ENCODE measurements around the gene CEP170.

CEP170 gene

GRCh38 chr1:243286409-243287122 is 31.5 kb upstream of the CEP170 start:
- H3K27me3 ChIP-seq (ENCODE audit: control insufficient read depth, insufficient read depth, low read length): no peaks in the 10 kb centered on the region
- no peak overlapping the region for H3K4me3 ChIP-seq (ENCODE audit: low read length)
- DNase-seq (ENCODE audit: low read depth, low spot score): no peak
- no CpG with 5 or more reads among the region's 8 CpGs for WGBS (ENCODE audit: insufficient coverage, insufficient read length)
- peaks cover 2% of the 10 kb centered on the region for H3K4me1 ChIP-seq (ENCODE audit: control insufficient read depth, insufficient read depth, low read length)
- no peak overlapping the region for H3K27ac ChIP-seq (ENCODE audit: low read length)
- H3K9me3 ChIP-seq (ENCODE audit: control insufficient read depth, insufficient read depth, low read length): no peaks in the 10 kb centered on the region
- H3K36me3 ChIP-seq (ENCODE audit: control insufficient read depth, insufficient read depth, low read length): no peaks in the 10 kb centered on the region

GRCh38 chr1:243281672-243282071 is 26.6 kb upstream of the CEP170 start:
- WGBS (ENCODE audit: insufficient coverage, insufficient read length): no CpG with 5 or more reads among the region's 5 CpGs
- DNase-seq (ENCODE audit: low read depth, low spot score): no peak
- no peak overlapping the region for H3K4me3 ChIP-seq (ENCODE audit: low read length)
- no peaks in the 10 kb centered on the region for H3K27me3 ChIP-seq (ENCODE audit: control insufficient read depth, insufficient read depth, low read length)
- peaks cover 2% of the 10 kb centered on the region for H3K4me1 ChIP-seq (ENCODE audit: control insufficient read depth, insufficient read depth, low read length)
- H3K9me3 ChIP-seq (ENCODE audit: control insufficient read depth, insufficient read depth, low read length): no peaks in the 10 kb centered on the region
- no peak overlapping the region for H3K27ac ChIP-seq (ENCODE audit: low read length)
- H3K36me3 ChIP-seq (ENCODE audit: control insufficient read depth, insufficient read depth, low read length): no peaks in the 10 kb centered on the region

GRCh38 chr1:243280571-243281129 is 25.6 kb upstream of the CEP170 start:
- WGBS (ENCODE audit: insufficient coverage, insufficient read length): no CpG with 5 or more reads among the region's 3 CpGs
- H3K36me3 ChIP-seq (ENCODE audit: control insufficient read depth, insufficient read depth, low read length): no peaks in the 10 kb centered on the region

DNA sequence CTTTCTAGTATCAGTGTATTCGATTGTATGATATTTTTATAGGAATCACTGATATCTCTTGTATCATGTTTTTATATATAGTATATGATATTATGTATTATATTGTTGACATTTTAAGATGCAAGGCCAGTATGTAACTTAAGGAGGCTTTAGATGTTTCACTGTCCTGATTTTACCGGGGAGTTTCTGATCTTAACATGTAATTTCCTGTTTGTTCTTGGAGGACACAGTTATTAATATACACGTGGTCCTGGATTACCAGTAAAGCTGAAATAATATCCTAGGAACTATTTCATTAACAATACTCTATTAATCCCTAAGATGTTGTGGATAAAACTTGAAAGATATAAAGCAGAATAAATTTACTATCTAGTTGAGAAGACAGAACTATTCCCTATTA is 20.2 kb upstream of the CEP170 start:
- no CpG with 5 or more reads among the region's 3 CpGs for WGBS (ENCODE audit: insufficient coverage, insufficient read length)
- Histone ChIP-seq H3K4me3 (ENCODE audit: low read length) (no peak overlapping the region), H3K27me3 (ENCODE audit: control insufficient read depth, insufficient read depth, low read length) (no peaks in the 10 kb centered on the region), H3K4me1 (ENCODE audit: control insufficient read depth, insufficient read depth, low read length) (no peaks in the 10 kb centered on the region), H3K36me3 (ENCODE audit: control insufficient read depth, insufficient read depth, low read length) (no peaks in the 10 kb centered on the region), H3K9me3 (ENCODE audit: control insufficient read depth, insufficient read depth, low read length) (no peaks in the 10 kb centered on the region), H3K27ac (ENCODE audit: low read length) (no peak overlapping the region)
- DNase-seq (ENCODE audit: low read depth, low spot score): no peak

More at GRCh38 chr1:243280571-243281129, 25.6 kb upstream of the CEP170 start:
- H3K4me3 ChIP-seq (ENCODE audit: low read length): no peak overlapping the region
- H3K27me3 ChIP-seq (ENCODE audit: control insufficient read depth, insufficient read depth, low read length): no peaks in the 10 kb centered on the region
- no peak overlapping the region for H3K27ac ChIP-seq (ENCODE audit: low read length)
- peaks cover 2% of the 10 kb centered on the region for H3K4me1 ChIP-seq (ENCODE audit: control insufficient read depth, insufficient read depth, low read length)
- DNase-seq (ENCODE audit: low read depth, low spot score): no peak
- no peaks in the 10 kb centered on the region for H3K9me3 ChIP-seq (ENCODE audit: control insufficient read depth, insufficient read depth, low read length)

DNA sequence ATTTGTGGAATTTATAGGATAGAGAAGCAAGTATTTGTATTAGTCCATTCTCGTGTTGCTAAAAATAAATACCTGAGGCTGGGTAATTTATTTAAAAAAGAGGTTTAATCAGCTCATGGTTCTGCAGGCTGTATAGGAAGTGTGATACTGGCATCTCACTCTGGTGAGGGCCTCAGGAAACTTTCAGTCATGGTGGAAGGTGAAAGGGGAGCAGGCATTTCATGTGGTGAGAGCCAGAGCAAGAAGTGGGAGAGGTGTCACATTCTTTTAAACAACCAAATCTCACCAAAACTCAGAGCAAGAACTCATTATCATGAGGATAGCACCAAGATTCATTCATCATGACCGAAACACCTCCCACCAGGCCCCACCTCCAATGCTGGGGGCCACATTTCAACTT is 18.9 kb upstream of the CEP170 start:
- H3K27me3 ChIP-seq (ENCODE audit: control insufficient read depth, insufficient read depth, low read length): no peaks in the 10 kb centered on the region
- H3K36me3 ChIP-seq (ENCODE audit: control insufficient read depth, insufficient read depth, low read length): no peaks in the 10 kb centered on the region
- no peak overlapping the region for H3K27ac ChIP-seq (ENCODE audit: low read length)
- no peaks in the 10 kb centered on the region for H3K9me3 ChIP-seq (ENCODE audit: control insufficient read depth, insufficient read depth, low read length)
- H3K4me1 ChIP-seq (ENCODE audit: control insufficient read depth, insufficient read depth, low read length): 0 out of 2 replicates have a peak, but pooled peaks cover 2% of the 10 kb centered on the region
- no peak overlapping the region for H3K4me3 ChIP-seq (ENCODE audit: low read length)
- no CpG with 5 or more reads among the region's 2 CpGs for WGBS (ENCODE audit: insufficient coverage, insufficient read length)
- no peak for DNase-seq (ENCODE audit: low read depth, low spot score)

GRCh38 chr1:243273506-243273905 is 18.4 kb upstream of the CEP170 start:
- WGBS (ENCODE audit: insufficient coverage, insufficient read length): no CpG with 5 or more reads among the region's 3 CpGs
- no peaks in the 10 kb centered on the region for H3K36me3 ChIP-seq (ENCODE audit: control insufficient read depth, insufficient read depth, low read length)
- no peak overlapping the region for H3K27ac ChIP-seq (ENCODE audit: low read length)

DNA sequence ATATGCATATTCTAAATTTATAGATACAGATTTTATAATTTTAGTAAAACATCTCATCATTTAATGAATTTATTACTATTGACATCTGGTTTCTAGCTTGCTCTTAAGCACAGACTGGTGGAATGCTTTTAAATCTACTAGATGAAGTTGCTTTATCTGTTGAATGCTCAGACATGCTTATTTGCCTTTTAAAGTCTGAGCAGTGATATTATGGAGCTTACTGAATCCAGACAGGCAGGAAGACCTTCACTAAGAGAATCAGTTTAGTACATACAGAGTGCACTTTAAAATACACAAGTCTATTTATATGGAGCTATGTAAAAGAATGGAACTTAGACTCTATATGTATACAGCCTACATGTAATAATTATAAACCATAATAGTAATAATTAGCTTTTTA is 17.3 kb upstream of the CEP170 start:
- no peak overlapping the region for H3K4me3 ChIP-seq (ENCODE audit: low read length)
- no peaks in the 10 kb centered on the region for H3K9me3 ChIP-seq (ENCODE audit: control insufficient read depth, insufficient read depth, low read length)
- no peak for DNase-seq (ENCODE audit: low read depth, low spot score)
- no peaks in the 10 kb centered on the region for H3K27me3 ChIP-seq (ENCODE audit: control insufficient read depth, insufficient read depth, low read length)
- no peak overlapping the region for H3K27ac ChIP-seq (ENCODE audit: low read length)
- no peaks in the 10 kb centered on the region for H3K36me3 ChIP-seq (ENCODE audit: control insufficient read depth, insufficient read depth, low read length)
- 0 out of 2 replicates have a peak, but pooled peaks cover 2% of the 10 kb centered on the region for H3K4me1 ChIP-seq (ENCODE audit: control insufficient read depth, insufficient read depth, low read length)

More at GRCh38 chr1:243273506-243273905, 18.4 kb upstream of the CEP170 start:
- Histone ChIP-seq H3K4me3 (ENCODE audit: low read length) (no peak overlapping the region), H3K9me3 (ENCODE audit: control insufficient read depth, insufficient read depth, low read length) (no peaks in the 10 kb centered on the region), H3K4me1 (ENCODE audit: control insufficient read depth, insufficient read depth, low read length) (0 out of 2 replicates have a peak, but pooled peaks cover 2% of the 10 kb centered on the region), H3K27me3 (ENCODE audit: control insufficient read depth, insufficient read depth, low read length) (no peaks in the 10 kb centered on the region)
- no peak for DNase-seq (ENCODE audit: low read depth, low spot score)

GRCh38 chr1:243271996-243272395 is 16.9 kb upstream of the CEP170 start:
- WGBS (ENCODE audit: insufficient coverage, insufficient read length): no CpG with 5 or more reads among the region's 1 CpG
- no peak overlapping the region for H3K4me3 ChIP-seq (ENCODE audit: low read length)
- no peaks in the 10 kb centered on the region for H3K36me3 ChIP-seq (ENCODE audit: control insufficient read depth, insufficient read depth, low read length)
- 0 out of 2 replicates have a peak, but pooled peaks cover 2% of the 10 kb centered on the region for H3K4me1 ChIP-seq (ENCODE audit: control insufficient read depth, insufficient read depth, low read length)
- no peak for DNase-seq (ENCODE audit: low read depth, low spot score)
- H3K27me3 ChIP-seq (ENCODE audit: control insufficient read depth, insufficient read depth, low read length): no peaks in the 10 kb centered on the region
- H3K9me3 ChIP-seq (ENCODE audit: control insufficient read depth, insufficient read depth, low read length): no peaks in the 10 kb centered on the region
- no peak overlapping the region for H3K27ac ChIP-seq (ENCODE audit: low read length)

DNA sequence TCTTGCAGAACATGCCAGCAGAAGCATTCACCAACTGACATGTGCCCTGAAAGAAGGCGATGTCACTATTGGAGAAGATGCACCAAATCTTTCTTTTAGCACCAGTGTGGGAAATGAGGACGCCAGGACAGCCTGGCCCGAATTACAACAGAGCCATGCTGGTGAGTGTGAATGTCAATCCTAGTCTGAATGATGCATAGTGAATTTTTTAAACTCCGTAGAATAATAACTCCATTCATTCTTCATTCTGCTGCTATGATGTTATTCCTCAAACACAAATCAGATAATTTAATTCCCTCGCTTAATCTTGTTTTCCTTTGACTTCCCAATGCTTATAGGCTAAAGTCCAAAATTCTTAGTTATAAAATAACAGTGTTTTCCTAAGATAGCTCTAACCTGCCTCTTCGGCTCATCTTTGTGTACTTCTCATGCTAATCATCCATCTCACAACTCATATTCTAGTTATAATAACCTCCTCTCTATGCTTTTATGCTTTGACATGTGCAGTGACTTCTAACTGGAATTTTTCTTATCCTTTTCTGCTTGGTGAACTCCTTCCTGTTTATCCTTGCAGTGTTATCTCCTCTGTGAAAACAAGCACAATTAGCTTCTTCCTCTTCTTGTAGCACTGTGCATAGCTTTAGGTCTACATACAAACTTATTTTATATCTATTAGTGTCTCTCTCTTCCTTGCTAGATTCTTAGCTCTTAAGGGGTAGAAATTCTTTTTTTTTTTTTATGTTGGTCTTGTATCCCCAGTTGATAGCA is 15.2 kb upstream of the CEP170 start:
- no peak for DNase-seq (ENCODE audit: low read depth, low spot score)
- Histone ChIP-seq H3K36me3 (ENCODE audit: control insufficient read depth, insufficient read depth, low read length) (no peaks in the 10 kb centered on the region), H3K27me3 (ENCODE audit: control insufficient read depth, insufficient read depth, low read length) (no peaks in the 10 kb centered on the region), H3K4me1 (ENCODE audit: control insufficient read depth, insufficient read depth, low read length) (0 out of 2 replicates have a peak, but pooled peaks cover 2% of the 10 kb centered on the region), H3K9me3 (ENCODE audit: control insufficient read depth, insufficient read depth, low read length) (no peaks in the 10 kb centered on the region), H3K4me3 (ENCODE audit: low read length) (no peak overlapping the region), H3K27ac (ENCODE audit: low read length) (no peak overlapping the region)
- no CpG with 5 or more reads among the region's 6 CpGs for WGBS (ENCODE audit: insufficient coverage, insufficient read length)

DNA sequence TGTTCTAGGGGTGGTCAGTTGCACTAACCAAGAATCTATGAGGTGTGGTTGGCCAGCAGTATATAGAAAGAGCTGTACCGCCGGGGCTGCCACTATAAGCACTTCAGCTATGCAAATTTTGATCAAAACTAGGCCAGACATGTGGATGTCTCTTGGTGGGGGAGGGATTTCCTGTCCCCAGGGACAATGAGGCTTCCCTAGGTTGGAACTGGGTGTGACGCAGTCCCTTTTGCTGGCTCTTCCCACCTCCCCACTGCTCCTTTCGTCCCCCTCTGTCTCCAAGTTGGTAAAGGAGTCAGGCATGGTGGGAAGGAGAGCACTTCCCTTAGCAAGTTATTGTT is 14.3 kb upstream of the CEP170 start:
- Histone ChIP-seq H3K9me3 (ENCODE audit: control insufficient read depth, insufficient read depth, low read length) (no peaks in the 10 kb centered on the region), H3K27me3 (ENCODE audit: control insufficient read depth, insufficient read depth, low read length) (no peaks in the 10 kb centered on the region), H3K4me3 (ENCODE audit: low read length) (no peak overlapping the region), H3K27ac (ENCODE audit: low read length) (no peak overlapping the region), H3K36me3 (ENCODE audit: control insufficient read depth, insufficient read depth, low read length) (no peaks in the 10 kb centered on the region), H3K4me1 (ENCODE audit: control insufficient read depth, insufficient read depth, low read length) (0 out of 2 replicates have a peak, but pooled peaks cover 2% of the 10 kb centered on the region)
- no peak for DNase-seq (ENCODE audit: low read depth, low spot score)
- no CpG with 5 or more reads among the region's 4 CpGs for WGBS (ENCODE audit: insufficient coverage, insufficient read length)
